IMR-90 (cell line): Measurements from ENCODE around the gene GRAMD1B.

Experiments used
- BHLHE40 ChIP-seq: fragments of 150-350 bp; IDR thresholded peaks from 2 replicates; pipeline ENCODE4 v1.6.1; 2016; ENCODE audit warnings: mild to moderate bottlenecking, low read depth, low read length
- CEBPB ChIP-seq: IDR thresholded peaks from 2 replicates; pipeline ENCODE4 v1.6.1; 2012; ENCODE audit warnings: low read depth, low read length, improper control_type of control experiment
- CTCF ChIP-seq: conservative IDR thresholded peaks from 2 replicates; pipeline ENCODE4 v1.5.1; 2012; ENCODE audit warnings: mild to moderate bottlenecking, low read depth, low read length, improper control_type of control experiment
- ELK1 ChIP-seq: fragments of 150-350 bp; IDR thresholded peaks from 2 replicates; pipeline ENCODE4 v1.6.1; 2016; ENCODE audit warnings: low read depth, mild to moderate bottlenecking, low read length, moderate library complexity, borderline replicate concordance
- MAFK ChIP-seq: IDR thresholded peaks from 2 replicates; pipeline ENCODE4 v1.6.1; 2012; ENCODE audit warnings: low read depth, low read length, improper control_type of control experiment
- POLR2A ChIP-seq: IDR thresholded peaks from 2 replicates; pipeline ENCODE4 v1.6.1; 2012; ENCODE audit warnings: mild to moderate bottlenecking, low read depth, low read length
- RAD21 ChIP-seq: IDR thresholded peaks from 2 replicates; pipeline ENCODE4 v1.6.1; 2012; ENCODE audit warnings: low read length, improper control_type of control experiment
- RFX5 ChIP-seq: IDR thresholded peaks from 2 replicates; pipeline ENCODE4 v1.8.0; 2012; ENCODE audit warnings: low read depth, mild to moderate bottlenecking, low read length, moderate library complexity

DNA sequence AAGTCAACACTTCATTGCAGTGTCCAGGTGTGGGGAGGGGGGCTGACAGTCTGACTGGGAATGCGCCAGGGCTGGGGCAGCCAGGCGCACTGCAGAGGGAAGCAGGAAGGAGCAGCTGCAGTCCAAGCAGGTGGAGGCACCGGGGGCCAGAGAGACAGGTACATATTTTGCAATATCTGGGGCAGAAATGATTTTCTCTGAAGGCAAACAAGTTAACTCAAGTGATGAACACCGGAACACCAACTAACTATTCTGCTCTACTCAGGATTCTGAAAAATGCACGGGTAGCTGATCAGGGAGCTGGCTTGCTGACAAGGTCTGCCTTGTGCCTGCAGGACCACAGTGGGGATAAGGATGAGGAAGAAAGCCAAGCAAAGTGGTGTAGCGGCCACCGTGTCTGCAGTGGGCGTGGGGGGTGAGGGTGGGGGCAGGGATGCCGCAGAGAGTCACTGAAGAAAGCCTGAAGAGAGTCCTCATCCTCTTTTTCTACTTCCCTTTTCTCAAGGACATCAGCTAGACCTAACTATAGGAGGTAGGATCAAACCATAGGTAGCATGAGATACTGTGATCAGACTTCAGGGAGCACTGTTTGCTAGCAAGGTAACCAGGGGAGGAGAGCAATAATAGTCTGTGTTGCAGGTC, 141.0 kb downstream of the GRAMD1B start:
- TF ChIP-seq POLR2A, result no peak
- TF ChIP-seq CTCF, result no peak
- no peak for TF ChIP-seq CEBPB
- no peak for TF ChIP-seq BHLHE40
- no peak for TF ChIP-seq RFX5
- no peak for TF ChIP-seq RAD21
- TF ChIP-seq ELK1, result no peak
- no peak for TF ChIP-seq MAFK
